WTC11 (cell line): ENCODE measurements around the gene ADK. TPM values are rescaled to one million over a fixed set of nuclear protein-coding genes. Genes with fewer than 3 reads are reported as not detected.

ENCODE experiments used
- ATAC-seq: fragments of 200-7000 bp; cut with Tn5 transposase; 2 replicates; pipeline ENCODE4 v1.10.0; 2021; ENCODE audit warnings: mild to moderate bottlenecking, moderate library complexity
- CTCF ChIA-PET: fragments of 300-600 bp; sonication (Branson Sonifier 250); formaldehyde crosslinking; loops from one replicate; lab custom pipeline; 2021; ENCODE audit warnings: antibody characterized with exemption; lab: Charles Lee
- POLR2A ChIA-PET: fragments of 350-600 bp; sonication (Branson Sonifier 250); formaldehyde crosslinking; loops from one replicate; lab custom pipeline; 2021; ENCODE audit warnings: antibody characterized with exemption; lab: Charles Lee
- DNase-seq: peaks from one replicate; pipeline ENCODE4 v3.0.0; 2021; ENCODE audit warnings: low spot score
- H3K27ac Mint-ChIP-seq: 2 replicates; pipeline ENCODE4 v1.8.0; 2021; ENCODE audit warnings: mixed read lengths
- H3K27me3 Mint-ChIP-seq: 2 replicates; pipeline ENCODE4 v1.8.0; 2021; ENCODE audit warnings: low read depth, mild to moderate bottlenecking, moderate library complexity, mixed read lengths
- H3K36me3 Mint-ChIP-seq: 2 replicates; pipeline ENCODE4 v1.8.0; 2021; ENCODE audit warnings: mixed read lengths
- H3K4me1 Mint-ChIP-seq: 2 replicates; pipeline ENCODE4 v1.8.0; 2022; ENCODE audit warnings: mixed read lengths
- H3K4me3 Mint-ChIP-seq: 2 replicates; pipeline ENCODE4 v1.8.0; 2021; ENCODE audit warnings: mild to moderate bottlenecking, moderate library complexity, mixed read lengths
- H3K9me3 Mint-ChIP-seq: 2 replicates; pipeline ENCODE4 v1.8.0; 2021; ENCODE audit warnings: mixed read lengths
- ATF2 ChIP-seq: sonication (generic); formaldehyde crosslinking; IDR thresholded peaks from 2 replicates; pipeline ENCODE4 v1.8.1; 2022; ENCODE audit warnings: low read depth, missing genetic modification reagents, borderline replicate concordance
- CBFB ChIP-seq: sonication (generic); formaldehyde crosslinking; IDR thresholded peaks from 2 replicates; pipeline ENCODE4 v1.8.1; 2022; ENCODE audit warnings: mild to moderate bottlenecking, low read depth, missing genetic modification reagents
- FOXP4 ChIP-seq: sonication (generic); formaldehyde crosslinking; IDR thresholded peaks from 2 replicates; pipeline ENCODE4 v1.8.0; 2022; ENCODE audit warnings: mild to moderate bottlenecking, missing genetic modification reagents
- GABPB1 ChIP-seq: sonication (generic); formaldehyde crosslinking; IDR thresholded peaks from 2 replicates; pipeline ENCODE4 v1.8.1; 2023; ENCODE audit warnings: mild to moderate bottlenecking, missing genetic modification reagents
- GRHL2 ChIP-seq: fragments of 250-450 bp; sonication (Bioruptor Pico); IDR thresholded peaks from 2 replicates; pipeline ENCODE4 v1.8.0; 2022; ENCODE audit warnings: mild to moderate bottlenecking, moderate library complexity; ENCODE audit not compliant: insufficient replicate concordance, severe bottlenecking
- HMGA2 ChIP-seq: fragments of 250-450 bp; sonication (Bioruptor Pico); IDR thresholded peaks from 2 replicates; pipeline ENCODE4 v1.4.0; 2021; ENCODE audit warnings: mild to moderate bottlenecking, moderate library complexity
- MXD4 ChIP-seq: fragments of 250-450 bp; sonication (Bioruptor Pico); IDR thresholded peaks from 2 replicates; pipeline ENCODE4 v1.8.0; 2021; ENCODE audit warnings: mild to moderate bottlenecking, moderate library complexity, borderline replicate concordance
- MYBL2 ChIP-seq: sonication (generic); formaldehyde crosslinking; IDR thresholded peaks from 2 replicates; pipeline ENCODE4 v1.8.1; 2023; ENCODE audit warnings: mild to moderate bottlenecking, moderate library complexity, missing genetic modification reagents
- NFE2L1 ChIP-seq: sonication (generic); formaldehyde crosslinking; IDR thresholded peaks from 2 replicates; pipeline ENCODE4 v1.8.1; 2023; ENCODE audit warnings: missing genetic modification reagents
- NFYB ChIP-seq: sonication (generic); formaldehyde crosslinking; conservative IDR thresholded peaks from 2 replicates; pipeline ENCODE4 v1.8.0; 2022; ENCODE audit warnings: low read depth, missing genetic modification reagents
- NR3C1 ChIP-seq: sonication (generic); formaldehyde crosslinking; conservative IDR thresholded peaks from 2 replicates; pipeline ENCODE4 v1.8.1; 2023; ENCODE audit warnings: low read depth, mild to moderate bottlenecking, missing genetic modification reagents
- PRDM15 ChIP-seq: sonication (generic); formaldehyde crosslinking; IDR thresholded peaks from 2 replicates; pipeline ENCODE4 v1.8.0; 2022; ENCODE audit warnings: missing genetic modification reagents
- RORB ChIP-seq: fragments of 250-450 bp; sonication (Bioruptor Pico); IDR thresholded peaks from 2 replicates; pipeline ENCODE4 v1.9.0; 2021; ENCODE audit warnings: mild to moderate bottlenecking
- SMAD4 ChIP-seq: sonication (generic); formaldehyde crosslinking; IDR thresholded peaks from 2 replicates; pipeline ENCODE4 v1.8.0; 2022; ENCODE audit warnings: mild to moderate bottlenecking, missing genetic modification reagents
- USF2 ChIP-seq: sonication (generic); formaldehyde crosslinking; IDR thresholded peaks from 2 replicates; pipeline ENCODE4 v1.8.1; 2023; ENCODE audit warnings: mild to moderate bottlenecking, missing genetic modification reagents, moderate library complexity
- ZBTB21 ChIP-seq: sonication (generic); formaldehyde crosslinking; IDR thresholded peaks from 2 replicates; pipeline ENCODE4 v1.8.1; 2023; ENCODE audit warnings: mild to moderate bottlenecking, missing genetic modification reagents, borderline replicate concordance
- ZNF416 ChIP-seq: fragments of 250-450 bp; sonication (Bioruptor Pico); IDR thresholded peaks from 2 replicates; pipeline ENCODE4 v1.9.0; 2021; ENCODE audit warnings: mild to moderate bottlenecking, inconsistent platforms
- total RNA-seq: library from RNA; stranded (reverse); gene quantifications from 3 replicates; pipeline ENCODE4 v1.2.3, GENCODE V29; 2021

Gene ADK
- total RNA-seq, 1 experiment from 2014 or later: 32.7 TPM

- Mint-ChIP-seq H3K36me3 (peaks cover 25% of the 10 kb centered on the region), H3K27ac (peak overlapping the region; percentile 96), H3K27me3 (no peaks in the 10 kb centered on the region), H3K4me3 (no peak overlapping the region), H3K9me3 (peaks cover 37% of the 10 kb centered on the region), H3K4me1 (peaks cover 23% of the 10 kb centered on the region)
- peak; percentile 95 for ATAC-seq
- peak; percentile 25 for DNase-seq
- CTCF ChIA-PET: interaction anchor here (0.6 to 1.5 kb wide), 5 partner anchors 8 to 370 kb away, joined by 3 to 6 read pairs (median 4); no protein-coding TSS in a partner anchor
- TF ChIP-seq ZNF416 (CRISPR knock-in tag): no peak
- POLR2A ChIA-PET: no interaction called here
Measured at GRCh38 chr10:74730246-74730645, 579.2 kb downstream of the ADK start.

GRCh38 chr10:74733612-74734011 is 582.6 kb downstream of the ADK start:
- no peak for DNase-seq
- Mint-ChIP-seq H3K27me3 (no peaks in the 10 kb centered on the region), H3K4me3 (no peak overlapping the region), H3K4me1 (peaks cover 23% of the 10 kb centered on the region), H3K27ac (no peak overlapping the region), H3K9me3 (peaks cover 31% of the 10 kb centered on the region), H3K36me3 (peaks cover 20% of the 10 kb centered on the region)
- CTCF ChIA-PET: no interaction called here
- POLR2A ChIA-PET: no interaction called here
- no peak for ATAC-seq
- no peak for TF ChIP-seq NFE2L1 (CRISPR knock-in tag)
- TF ChIP-seq PRDM15: no peak
- no peak for TF ChIP-seq MXD4 (CRISPR knock-in tag)
- TF ChIP-seq NFYB (CRISPR knock-in tag): no peak
- no peak for TF ChIP-seq GRHL2 (CRISPR knock-in tag)
- no peak for TF ChIP-seq USF2 (CRISPR knock-in tag)
- TF ChIP-seq GABPB1 (CRISPR knock-in tag): no peak
- TF ChIP-seq MYBL2 (CRISPR knock-in tag): no peak
- no peak for TF ChIP-seq FOXP4 (CRISPR knock-in tag)
- TF ChIP-seq SMAD4 (CRISPR knock-in tag): no peak
- no peak for TF ChIP-seq RORB
- TF ChIP-seq ATF2 (CRISPR knock-in tag): no peak
- TF ChIP-seq CBFB (CRISPR knock-in tag): no peak
- TF ChIP-seq ZBTB21 (CRISPR knock-in tag): no peak
- TF ChIP-seq NR3C1 (CRISPR knock-in tag): no peak
- no peak for TF ChIP-seq HMGA2 (CRISPR knock-in tag)
